Measurements from ENCODE around the gene NIBAN1.
"Not testable (repeated sequence)": the region's sequence is repeated elsewhere in the genome, so short reads cannot be mapped to it uniquely, and the experiment has no call there.

Gene NIBAN1, protein sequence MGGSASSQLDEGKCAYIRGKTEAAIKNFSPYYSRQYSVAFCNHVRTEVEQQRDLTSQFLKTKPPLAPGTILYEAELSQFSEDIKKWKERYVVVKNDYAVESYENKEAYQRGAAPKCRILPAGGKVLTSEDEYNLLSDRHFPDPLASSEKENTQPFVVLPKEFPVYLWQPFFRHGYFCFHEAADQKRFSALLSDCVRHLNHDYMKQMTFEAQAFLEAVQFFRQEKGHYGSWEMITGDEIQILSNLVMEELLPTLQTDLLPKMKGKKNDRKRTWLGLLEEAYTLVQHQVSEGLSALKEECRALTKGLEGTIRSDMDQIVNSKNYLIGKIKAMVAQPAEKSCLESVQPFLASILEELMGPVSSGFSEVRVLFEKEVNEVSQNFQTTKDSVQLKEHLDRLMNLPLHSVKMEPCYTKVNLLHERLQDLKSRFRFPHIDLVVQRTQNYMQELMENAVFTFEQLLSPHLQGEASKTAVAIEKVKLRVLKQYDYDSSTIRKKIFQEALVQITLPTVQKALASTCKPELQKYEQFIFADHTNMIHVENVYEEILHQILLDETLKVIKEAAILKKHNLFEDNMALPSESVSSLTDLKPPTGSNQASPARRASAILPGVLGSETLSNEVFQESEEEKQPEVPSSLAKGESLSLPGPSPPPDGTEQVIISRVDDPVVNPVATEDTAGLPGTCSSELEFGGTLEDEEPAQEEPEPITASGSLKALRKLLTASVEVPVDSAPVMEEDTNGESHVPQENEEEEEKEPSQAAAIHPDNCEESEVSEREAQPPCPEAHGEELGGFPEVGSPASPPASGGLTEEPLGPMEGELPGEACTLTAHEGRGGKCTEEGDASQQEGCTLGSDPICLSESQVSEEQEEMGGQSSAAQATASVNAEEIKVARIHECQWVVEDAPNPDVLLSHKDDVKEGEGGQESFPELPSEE

GRCh38 chr1:184974056-184974836, at the start of gene NIBAN1:
NIBAN1 (minus strand) TSS chr1:184974508; CDS start chr1:184974356, 152 bp downstream.
- no peak for DNase-seq

GRCh38 chr1:185017966-185018365, 43.7 kb upstream of the NIBAN1 start:
- no peak for DNase-seq

GRCh38 chr1:185017338-185017737, 43.0 kb upstream of the NIBAN1 start:
- peak; percentile 43 for DNase-seq

- DNase-seq = no peak
Measured at GRCh38 chr1:185016880-185017279, 42.6 kb upstream of the NIBAN1 start.

- DNase-seq = no peak
Measured at GRCh38 chr1:185015631-185016030, 41.3 kb upstream of the NIBAN1 start.

GRCh38 chr1:185014941-185015340, 40.6 kb upstream of the NIBAN1 start:
- DNase-seq = no peak

DNA sequence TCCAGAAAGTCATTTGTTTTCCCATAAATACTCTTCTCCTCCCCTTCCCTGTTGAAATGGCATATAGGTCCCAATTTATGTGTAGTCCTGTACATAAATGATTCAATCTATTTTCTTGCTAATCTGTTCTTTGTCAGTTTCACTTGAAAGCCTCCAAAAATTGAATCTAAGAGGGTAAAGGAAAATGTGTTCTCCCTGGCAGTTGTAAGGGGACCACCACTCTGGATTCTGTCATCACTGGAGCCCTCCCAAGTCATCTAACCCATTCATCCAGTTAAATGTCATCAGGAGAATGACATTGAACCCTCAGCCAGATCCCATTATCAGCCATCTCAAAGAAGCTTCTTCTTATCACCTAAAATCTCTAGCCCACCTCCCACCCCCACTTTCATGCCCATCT, 36.1 kb upstream of the NIBAN1 start:
- DNase-seq = no peak

DNA sequence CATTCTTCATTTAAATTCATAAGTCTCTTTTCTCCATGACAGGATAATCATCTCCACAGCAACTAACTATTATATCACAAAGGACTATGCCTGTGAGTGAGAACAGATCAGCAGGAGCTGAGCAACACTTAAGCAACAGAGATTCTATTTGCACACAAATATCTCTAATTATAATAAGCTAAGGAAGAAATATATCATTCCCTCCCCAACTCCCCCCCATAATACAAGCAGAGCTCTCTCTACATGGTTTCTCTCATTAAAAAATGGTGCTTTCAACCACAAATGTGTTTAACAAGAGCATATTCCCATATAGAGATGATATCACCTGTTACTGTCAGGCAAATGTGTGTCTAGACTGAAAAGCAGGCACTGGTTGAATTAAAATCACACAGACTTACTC, 34.5 kb upstream of the NIBAN1 start:
- DNase-seq = no peak

- not testable (repeated sequence) for DNase-seq
Measured at GRCh38 chr1:185001312-185001880, 27.1 kb upstream of the NIBAN1 start.

- not testable (repeated sequence) for DNase-seq
Measured at GRCh38 chr1:184999974-185000373, 25.7 kb upstream of the NIBAN1 start.

GRCh38 chr1:184994301-184994700, 20.0 kb upstream of the NIBAN1 start:
- DNase-seq = no peak

DNA sequence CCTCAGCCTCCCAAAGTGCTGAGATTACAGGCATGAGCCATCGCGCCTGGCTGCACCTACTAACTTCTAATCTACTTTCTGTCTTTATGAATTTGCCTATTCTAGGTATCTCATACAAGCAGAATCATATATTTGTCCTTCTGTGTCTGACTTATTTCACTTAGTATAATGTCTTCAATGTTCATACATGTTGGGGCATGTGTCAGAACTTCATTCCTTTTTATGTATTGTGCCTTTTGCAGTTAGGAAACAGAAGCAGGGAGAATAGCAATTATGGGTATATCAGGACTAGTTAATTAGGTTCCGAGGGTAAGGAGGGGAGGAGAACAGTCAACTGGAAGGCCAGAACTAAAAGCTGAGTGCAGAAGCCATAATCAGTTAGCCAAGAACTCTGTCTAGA, 18.0 kb upstream of the NIBAN1 start:
- no peak for DNase-seq

DNA sequence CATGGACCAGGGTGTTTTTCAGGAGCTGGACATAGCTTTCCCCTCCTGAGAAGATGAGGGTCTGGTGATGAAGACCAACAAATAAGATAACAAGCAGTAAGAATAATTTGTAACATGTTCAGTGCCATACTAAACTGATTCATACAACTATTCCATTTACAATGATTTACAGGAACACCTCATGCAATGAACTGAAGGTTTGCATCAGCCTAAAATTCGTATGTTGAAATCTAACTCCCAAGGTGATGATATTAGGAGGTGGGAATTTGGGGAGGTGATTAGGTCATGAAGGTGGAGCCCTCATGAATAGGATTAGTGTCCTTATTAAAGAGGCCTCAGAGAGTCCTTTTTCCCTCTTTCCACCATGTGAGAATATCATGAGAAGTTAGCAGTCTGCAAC, 15.9 kb upstream of the NIBAN1 start:
- no peak for DNase-seq

- DNase-seq = no peak
Measured at GRCh38 chr1:184988506-184988905, 14.2 kb upstream of the NIBAN1 start.

- no peak for DNase-seq
Measured at GRCh38 chr1:184987696-184988095, 13.4 kb upstream of the NIBAN1 start.

GRCh38 chr1:184986250-184986649, 11.9 kb upstream of the NIBAN1 start:
- DNase-seq = no peak

DNA sequence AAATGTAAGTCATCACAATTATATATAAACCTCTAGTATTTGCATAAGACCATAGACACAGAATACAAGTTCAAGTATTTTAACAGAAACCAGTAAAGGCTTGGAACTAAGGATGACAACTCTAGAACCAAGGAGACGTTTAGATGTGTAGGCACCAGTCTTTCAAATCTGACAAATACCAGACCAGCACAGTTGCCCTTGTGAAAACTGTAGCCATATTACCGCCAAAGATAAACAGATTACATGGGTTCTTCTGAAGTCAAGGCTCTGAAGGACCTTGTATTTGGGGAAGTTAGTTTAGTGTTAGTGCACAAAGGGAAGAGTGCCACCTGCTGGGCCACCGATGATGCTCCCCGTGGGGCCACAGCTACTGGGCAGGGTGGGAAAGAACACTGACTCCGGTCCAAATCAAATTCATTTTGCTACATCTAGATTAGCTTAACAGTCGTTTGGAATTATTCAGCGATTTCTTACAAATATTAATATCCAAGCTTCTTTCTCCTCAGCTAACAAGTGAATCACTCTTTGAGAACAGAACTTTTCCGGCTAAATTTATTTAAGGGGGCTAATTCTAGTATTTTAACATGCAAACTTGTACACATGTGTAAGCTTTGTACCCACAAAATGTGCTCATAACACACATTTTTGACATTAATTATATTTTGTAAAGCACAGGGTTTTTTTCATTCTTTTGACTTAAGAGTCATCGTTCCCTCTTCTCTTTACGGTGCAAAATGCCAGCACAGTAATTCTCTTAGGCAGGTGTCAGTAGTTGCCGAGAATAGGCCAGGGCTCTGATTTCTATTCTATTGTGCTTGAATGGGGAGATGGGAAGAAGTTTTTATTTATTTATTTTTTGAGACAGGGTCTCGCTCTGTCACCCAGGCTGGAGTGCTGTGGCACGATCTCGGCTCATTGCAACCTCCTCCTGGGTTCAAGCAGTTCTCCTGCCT, 8.0 kb upstream of the NIBAN1 start:
- DNase-seq = peak; percentile 64

- DNase-seq = no peak
Measured at GRCh38 chr1:184980726-184981125, 6.4 kb upstream of the NIBAN1 start.

- no peak for DNase-seq
Measured at GRCh38 chr1:184975208-184975870, 1.0 kb upstream of the NIBAN1 start.

DNA sequence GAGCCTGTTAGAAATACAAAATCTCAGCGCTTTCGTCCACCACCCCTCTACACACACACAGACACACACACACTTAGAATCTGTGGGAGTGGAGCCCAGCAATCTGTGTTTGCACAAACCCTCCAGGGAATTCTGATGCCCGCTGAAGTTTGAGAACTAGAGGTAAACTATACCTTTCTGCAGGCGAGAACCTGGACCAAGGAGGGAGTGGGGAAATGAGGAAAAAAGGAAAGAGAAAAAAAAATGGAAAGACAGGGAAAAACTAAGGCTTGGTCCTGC, 468 bp upstream of the NIBAN1 start:
- no peak for DNase-seq

Measured in amniotic stem cell (primary cell).